ENCODE data around the gene TMCC2. TPM values are rescaled to one million over a fixed set of nuclear protein-coding genes. Genes with fewer than 3 reads are reported as not detected.
A peak's percentile ranks its signal among the peaks of the same experiment; 100 is the strongest.
"Not testable (repeated sequence)": the region's sequence is repeated elsewhere in the genome, so short reads cannot be mapped to it uniquely, and the experiment has no call there.

Gene TMCC2
- total RNA-seq, 1 donor from 2014 or later, result 1.5 TPM

- not testable (repeated sequence) for DNase-seq (ENCODE audit: low read depth, low spot score)
Measured at GRCh38 chr1:205280666-205281395, 53.1 kb downstream of the TMCC2 start.

DNA sequence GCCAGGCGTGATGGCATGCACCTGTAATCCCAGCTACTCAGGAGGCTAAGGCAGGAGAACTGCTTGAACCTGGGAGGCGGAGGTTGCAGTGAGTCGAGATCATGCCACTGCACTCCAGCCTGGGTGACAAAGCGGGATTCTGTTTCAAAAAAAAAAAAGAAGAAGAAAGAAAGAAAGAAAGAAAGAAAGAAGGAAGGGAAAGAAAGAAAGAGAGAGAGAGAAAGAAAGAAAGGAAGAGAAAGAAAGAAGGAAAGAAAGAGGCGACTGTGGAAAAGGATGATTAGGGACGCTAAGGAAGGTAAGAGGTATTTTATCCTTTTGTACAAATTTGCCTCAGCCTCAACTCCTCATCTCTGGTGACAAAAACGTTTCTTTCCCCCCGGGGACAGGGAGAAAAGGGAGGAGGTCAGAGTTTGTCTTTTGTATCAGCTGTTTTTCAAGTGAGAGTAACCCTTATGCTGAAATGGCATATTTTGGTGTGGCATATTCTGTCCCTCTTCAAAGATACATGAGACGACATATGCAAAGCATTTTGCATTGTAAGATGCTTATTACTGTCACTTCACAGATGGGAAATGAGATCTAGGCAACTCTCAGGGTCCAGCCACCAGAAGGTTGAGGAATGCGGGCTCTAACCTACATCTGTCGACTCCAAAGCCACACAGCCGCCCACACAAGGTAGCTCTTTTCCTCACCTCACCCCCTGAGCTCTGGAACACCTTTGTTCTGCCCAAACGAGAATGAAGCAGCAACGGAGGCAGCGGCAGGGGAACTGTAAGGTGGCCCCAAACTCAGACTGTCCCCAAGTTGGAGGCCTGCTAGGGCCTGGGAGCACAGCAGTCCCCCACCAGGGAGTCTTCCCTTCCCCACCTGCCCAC lies 55.8 kb downstream of the TMCC2 start:
- DNase-seq (ENCODE audit: low read depth, low spot score), result no peak

DNA sequence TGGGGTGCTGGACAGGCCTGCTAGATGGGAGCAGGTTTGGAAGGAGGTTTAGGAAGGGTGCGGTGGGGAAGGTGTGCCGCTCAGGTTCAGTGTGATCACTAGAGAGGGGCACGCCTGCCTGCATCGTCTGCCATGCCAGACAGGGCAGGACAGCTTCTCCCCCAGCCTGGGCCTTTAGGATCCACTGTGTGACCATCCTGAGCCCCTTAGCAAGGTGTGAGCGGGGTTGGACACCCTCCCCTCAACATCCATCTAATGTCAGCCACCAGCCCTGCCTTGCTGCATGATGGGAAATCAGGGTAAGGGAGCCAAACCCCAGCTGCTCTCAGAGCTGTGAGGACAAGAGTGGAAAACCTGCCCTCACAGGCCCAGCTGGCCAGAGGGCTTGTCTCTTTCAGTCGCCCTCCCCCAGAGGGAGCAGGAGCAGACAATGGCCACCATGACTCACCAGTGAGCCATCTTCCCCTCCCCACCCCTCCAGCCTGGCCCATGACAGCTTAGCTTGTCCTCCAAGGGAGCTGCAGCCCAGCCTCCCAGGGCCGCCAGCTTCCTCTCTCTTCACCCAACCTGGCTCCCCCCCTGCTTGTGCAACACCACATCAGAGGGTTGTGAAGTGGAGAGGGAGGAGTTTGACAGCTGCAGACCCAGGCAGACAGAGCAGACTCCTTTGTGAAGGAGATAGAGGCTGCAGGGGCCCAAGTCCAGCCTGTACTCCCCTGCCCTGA lies 56.8 kb downstream of the TMCC2 start:
- peak; percentile 91 for DNase-seq (ENCODE audit: low read depth, low spot score)

DNA sequence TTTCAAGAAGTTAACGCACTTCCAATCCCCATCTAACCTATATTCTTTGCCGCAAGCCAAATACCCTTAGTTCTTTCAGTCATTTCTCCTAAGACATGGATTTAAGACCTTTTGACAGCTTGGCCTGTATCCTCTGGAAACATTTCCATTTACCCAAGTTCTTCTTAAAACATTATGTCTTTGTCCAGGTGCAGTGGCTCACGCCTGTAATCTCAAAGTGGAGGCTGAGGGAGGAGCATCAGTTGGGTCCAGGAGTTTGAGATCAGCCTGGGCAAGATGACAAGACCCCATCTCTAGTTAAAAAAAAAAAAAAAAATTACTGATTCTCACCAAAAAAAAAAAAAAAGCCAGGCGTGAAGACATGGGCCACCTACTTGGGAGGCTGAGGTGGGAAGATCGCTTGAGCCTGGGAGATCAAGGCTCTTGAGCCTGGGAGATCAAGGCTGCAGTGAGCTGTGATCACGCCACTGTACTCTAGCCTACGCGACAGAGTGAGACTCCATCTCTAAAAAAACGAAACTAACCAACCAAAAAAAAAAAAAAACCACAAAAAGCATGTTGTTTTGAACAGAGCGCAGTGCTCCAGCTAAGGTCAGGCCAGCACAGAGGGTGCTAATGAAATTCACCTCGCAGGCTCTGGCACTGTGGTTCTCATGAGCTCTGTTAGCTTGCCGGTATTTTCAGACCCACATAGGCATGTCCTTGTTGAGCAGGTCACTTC lies 57.8 kb downstream of the TMCC2 start:
- no peak for DNase-seq (ENCODE audit: low read depth, low spot score)

DNA sequence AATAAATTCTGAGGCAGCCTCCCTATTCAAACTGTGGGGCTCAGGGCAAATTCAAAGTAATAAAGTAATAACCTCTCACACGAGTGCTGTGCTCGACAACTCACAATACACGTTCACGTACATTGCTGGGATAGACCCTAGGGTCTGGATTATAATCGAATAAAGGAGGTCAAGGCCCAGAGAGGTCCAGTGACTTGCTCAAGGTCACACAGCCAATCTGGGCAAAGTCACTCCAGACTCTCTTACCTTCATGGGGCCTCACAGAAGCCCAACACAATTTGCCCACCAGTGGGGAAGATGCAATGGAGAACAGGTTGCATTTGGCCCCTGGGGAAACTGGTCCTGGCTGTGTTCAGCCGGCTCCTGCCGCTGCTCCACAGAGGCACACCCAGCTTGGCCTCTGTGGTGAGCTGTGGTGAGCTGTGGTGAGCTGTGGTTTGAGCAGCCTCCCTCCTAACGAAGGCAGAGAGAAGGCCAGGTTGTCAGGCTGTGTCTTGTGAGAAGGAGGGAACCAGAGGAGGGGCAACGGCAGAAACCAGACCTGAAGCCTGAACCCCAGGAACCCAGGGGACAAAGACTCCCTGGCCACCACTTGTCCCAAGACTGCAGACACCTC lies 58.7 kb downstream of the TMCC2 start:
- DNase-seq (ENCODE audit: low read depth, low spot score), result no peak

GRCh38 chr1:205287076-205287475 lies 59.3 kb downstream of the TMCC2 start:
- DNase-seq (ENCODE audit: low read depth, low spot score), result no peak

- DNase-seq (ENCODE audit: low read depth, low spot score), result no peak
Measured at GRCh38 chr1:205287767-205288559, 60.2 kb downstream of the TMCC2 start.

- no peak for DNase-seq (ENCODE audit: low read depth, low spot score)
Measured at GRCh38 chr1:205291596-205291995, 63.9 kb downstream of the TMCC2 start.

DNA sequence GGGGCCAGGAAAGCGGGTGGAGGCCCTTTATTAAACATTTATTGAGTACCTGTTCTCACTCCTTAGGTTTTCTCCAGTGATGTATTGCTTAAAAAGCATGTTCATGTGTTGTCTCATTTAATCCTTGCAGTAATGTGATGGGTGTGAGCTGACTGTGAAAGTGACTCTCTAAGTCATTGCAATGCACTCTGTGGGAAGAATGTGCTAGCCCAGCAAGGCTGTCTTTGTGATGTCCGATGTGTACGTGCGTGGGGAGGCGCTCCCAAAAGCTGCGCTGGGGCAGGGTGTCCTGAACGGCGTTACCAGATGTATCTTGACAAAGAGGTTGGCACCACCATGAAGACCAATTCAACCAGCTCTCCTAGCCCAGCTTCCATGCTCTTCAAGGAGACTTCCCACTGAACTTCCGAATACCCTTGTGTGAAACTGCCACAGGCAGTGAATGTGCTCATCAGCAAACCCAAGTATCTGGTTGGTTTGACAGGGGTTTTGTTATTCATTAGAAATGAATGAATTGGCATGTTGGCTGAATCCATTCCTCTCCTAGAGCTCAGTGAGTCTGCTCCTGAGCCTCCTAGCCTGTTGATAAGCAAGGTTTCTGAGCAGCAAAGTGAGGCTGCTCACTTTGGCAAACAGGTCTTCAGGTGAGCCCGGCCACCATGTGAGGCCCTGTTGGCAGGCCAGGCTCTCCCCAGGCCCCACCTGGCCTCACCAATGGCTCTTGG lies 65.8 kb downstream of the TMCC2 start:
- no peak for DNase-seq (ENCODE audit: low read depth, low spot score)

DNA sequence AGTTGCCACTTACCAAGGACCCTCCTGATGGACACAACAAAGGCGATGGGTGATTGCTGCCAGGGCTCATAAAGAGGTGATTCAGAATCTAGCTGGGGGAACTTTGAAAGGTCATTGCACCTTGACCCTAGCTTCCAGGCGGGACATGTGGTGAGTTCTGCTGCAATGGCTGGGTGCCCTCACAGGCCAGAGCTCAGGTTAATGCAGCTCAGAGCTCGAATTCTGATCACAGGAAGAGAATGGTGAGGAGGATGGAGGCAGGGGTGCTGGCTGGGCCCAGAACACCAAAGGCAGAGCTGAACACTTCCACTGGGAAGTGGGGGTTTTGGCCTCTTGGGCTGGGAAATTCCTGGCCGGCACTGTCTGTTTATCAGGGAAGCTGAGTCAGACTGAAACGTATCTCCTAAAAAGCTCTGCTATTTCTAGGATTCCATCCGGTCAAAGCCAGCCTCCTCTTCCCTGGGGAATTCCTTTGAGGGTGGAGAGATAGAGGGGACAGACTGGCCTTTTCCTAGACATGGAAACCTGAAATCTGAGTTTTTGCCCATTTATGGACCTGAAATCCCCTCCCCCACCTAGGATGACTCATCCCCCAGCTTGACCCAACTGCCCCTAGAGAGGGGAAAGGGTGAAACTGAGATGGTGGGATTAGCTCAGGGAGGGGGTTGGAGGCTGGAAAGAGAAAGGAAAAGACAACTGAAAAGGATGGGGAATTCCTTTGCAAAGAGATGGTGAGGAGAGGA lies 66.6 kb downstream of the TMCC2 start:
- DNase-seq (ENCODE audit: low read depth, low spot score), result peak; percentile 84

DNA sequence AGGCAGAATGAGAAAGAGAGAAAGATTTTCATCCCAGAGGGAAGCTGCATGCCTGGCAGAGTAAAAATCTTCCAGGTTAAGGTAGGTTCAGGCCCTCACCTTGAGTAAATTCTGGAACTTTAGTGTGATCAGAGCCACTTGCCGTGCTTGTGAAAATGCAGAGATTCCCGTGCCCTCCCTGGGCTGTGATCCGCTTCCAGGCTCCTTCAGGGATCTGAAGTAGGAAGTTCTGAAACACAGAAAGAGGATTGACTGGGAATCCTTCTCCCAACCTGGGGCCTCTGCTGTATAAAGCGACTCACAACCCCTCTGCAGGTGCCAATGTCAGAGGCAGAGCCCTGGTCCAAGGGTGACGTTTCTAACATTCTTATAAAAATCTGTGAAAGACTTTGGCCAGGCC lies 67.2 kb downstream of the TMCC2 start:
- no peak for DNase-seq (ENCODE audit: low read depth, low spot score)

- DNase-seq (ENCODE audit: low read depth, low spot score), result no peak
Measured at GRCh38 chr1:205296154-205296553, 68.4 kb downstream of the TMCC2 start.

- not testable (repeated sequence) for DNase-seq (ENCODE audit: low read depth, low spot score)
Measured at GRCh38 chr1:205297546-205298177, 69.9 kb downstream of the TMCC2 start.

DNA sequence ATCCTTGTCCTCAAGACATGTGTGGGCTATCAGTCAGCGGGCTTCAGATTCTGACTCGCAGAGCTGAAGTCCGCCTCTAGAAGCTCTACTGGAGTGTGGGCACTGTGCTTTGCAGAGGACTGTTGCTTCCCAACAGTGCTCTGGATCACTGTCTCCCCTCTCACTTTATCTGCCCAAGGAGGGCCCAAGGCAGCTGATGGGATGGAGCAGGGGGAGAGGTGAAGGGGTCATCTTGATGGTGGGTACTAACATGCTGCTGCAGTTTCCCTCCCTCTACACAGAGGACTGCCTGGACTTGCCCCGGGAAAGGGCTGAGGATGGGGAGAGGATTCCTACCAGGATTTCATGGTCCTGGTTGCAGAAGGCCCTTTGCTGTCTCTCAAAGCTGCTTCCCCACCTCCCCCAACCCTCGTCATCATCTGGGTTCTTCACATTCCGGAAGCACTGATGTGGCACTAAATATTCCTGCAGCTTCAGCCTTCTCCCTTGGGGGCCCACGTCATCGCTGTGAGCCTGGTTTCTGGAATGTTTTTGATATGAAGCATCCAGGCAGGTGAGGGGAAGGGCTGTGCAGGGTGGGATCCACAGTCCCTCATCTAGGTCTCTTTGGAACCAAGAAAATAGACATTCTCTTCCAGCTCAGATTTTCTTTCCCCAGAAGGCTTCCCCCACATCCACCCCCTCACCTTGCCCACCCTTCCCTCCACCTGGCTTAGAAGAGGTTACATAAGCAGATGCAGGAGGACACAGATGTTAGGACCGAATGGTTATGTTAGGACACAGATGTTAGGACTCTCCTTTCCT lies 70.6 kb downstream of the TMCC2 start:
- DNase-seq (ENCODE audit: low read depth, low spot score), result no peak

DNA sequence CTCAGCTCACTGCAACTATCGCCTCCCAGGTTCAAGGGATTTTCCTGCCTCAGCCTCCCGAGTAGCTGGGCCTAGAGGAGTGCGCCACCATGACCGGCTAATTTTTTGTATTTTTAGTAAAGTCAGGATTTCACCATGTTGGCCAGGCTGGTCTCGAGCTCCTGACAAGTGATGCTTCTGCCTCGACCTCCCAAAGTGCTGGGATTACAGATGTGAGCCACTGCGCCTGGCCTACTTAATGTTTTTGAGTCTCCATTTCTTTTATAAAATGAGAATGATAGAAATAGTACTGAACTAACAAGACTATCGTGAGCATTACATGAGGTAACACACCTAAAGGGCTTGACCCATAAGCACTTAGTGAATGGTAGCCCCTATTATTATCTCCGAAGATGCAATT lies 72.4 kb downstream of the TMCC2 start:
- DNase-seq (ENCODE audit: low read depth, low spot score), result no peak

DNA sequence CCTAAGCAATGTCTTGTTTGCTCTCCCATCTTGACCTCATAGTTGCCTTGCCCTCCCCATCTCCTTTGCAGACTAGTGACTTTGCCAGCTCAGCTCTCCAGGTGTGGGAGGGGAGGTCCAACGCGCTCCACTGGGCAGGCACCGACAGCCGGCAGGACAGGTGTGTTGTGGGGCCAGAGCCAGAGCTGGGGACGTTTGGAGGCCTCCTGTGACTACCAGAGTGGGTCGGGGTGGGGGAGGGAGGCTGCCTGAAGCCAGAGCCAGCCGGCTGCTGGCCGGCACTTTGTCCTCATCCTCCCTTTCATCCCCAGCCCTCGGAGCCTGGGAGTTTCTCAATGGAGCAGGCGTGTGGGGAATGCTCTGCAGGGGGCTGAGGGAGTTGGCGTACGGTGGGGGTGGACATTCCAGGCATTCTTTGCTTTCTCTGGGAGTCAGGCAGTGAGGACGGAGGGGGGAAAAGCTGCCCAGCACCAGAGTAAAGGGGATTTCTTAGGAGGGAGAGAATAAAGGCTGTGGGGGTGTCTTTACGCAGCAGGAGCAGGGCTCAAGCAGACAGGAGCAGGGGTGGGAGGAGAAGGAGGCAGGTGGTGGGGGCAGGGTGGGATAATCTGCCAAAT lies 73.6 kb downstream of the TMCC2 start:
- DNase-seq (ENCODE audit: low read depth, low spot score), result no peak
